MM.1S (cell line): Measurements from ENCODE around the gene FARS2.

Source experiments
- DNase-seq: peaks from one replicate; pipeline ENCODE4 v3.0.0-alpha.2; 2015
- H2AFZ ChIP-seq: fragments of 300-600 bp; sonication (generic); 2 replicates; pipeline ENCODE4 v1.6.0; 2016; ENCODE audit warnings: antibody characterized with exemption, low read length
- H3F3A ChIP-seq: fragments of 300-600 bp; sonication (generic); 2 replicates; pipeline ENCODE4 v1.6.1; 2016; ENCODE audit warnings: mild to moderate bottlenecking, antibody characterized with exemption, low read length, moderate library complexity, mixed read lengths; ENCODE audit not compliant: insufficient read depth
- H3K27ac ChIP-seq: fragments of 300-600 bp; sonication (generic); 2 replicates; pipeline ENCODE4 v1.5.1; 2016; ENCODE audit warnings: mild to moderate bottlenecking, low read length
- H3K27me3 ChIP-seq: fragments of 300-600 bp; sonication (generic); replicated peaks from 2 replicates; pipeline ENCODE4 v1.6.0; 2016; ENCODE audit warnings: low read length; ENCODE audit not compliant: insufficient read depth
- H3K36me3 ChIP-seq: fragments of 300-600 bp; sonication (generic); replicated peaks from 2 replicates; pipeline ENCODE4 v1.6.1; 2016; ENCODE audit warnings: mild to moderate bottlenecking, low read length, mixed read lengths; ENCODE audit not compliant: insufficient read depth
- H3K4me1 ChIP-seq: fragments of 300-600 bp; sonication (generic); 2 replicates; pipeline ENCODE4 v1.6.1; 2016; ENCODE audit warnings: low read length, mixed read lengths
- H3K4me2 ChIP-seq: fragments of 300-600 bp; sonication (generic); 2 replicates; pipeline ENCODE4 v1.6.0; 2016; ENCODE audit warnings: low read depth, low read length
- H3K4me3 ChIP-seq: fragments of 300-600 bp; sonication (generic); 2 replicates; pipeline ENCODE4 v1.5.1; 2016; ENCODE audit warnings: low read length, mixed read lengths
- H3K79me2 ChIP-seq: fragments of 300-600 bp; sonication (generic); 2 replicates; pipeline ENCODE4 v1.6.1; 2016; ENCODE audit warnings: mixed run types, low read length, mixed read lengths
- H3K9ac ChIP-seq: fragments of 300-600 bp; sonication (generic); 2 replicates; pipeline ENCODE4 v1.6.1; 2016; ENCODE audit warnings: low read length, mixed read lengths
- H3K9me2 ChIP-seq: fragments of 300-600 bp; sonication (generic); replicated peaks from 2 replicates; pipeline ENCODE4 v1.6.1; 2016; ENCODE audit warnings: mild to moderate bottlenecking, low read length, mixed read lengths; ENCODE audit not compliant: insufficient read depth
- H3K9me3 ChIP-seq: fragments of 300-600 bp; sonication (generic); replicated peaks from 2 replicates; pipeline ENCODE4 v1.6.1; 2016; ENCODE audit warnings: mild to moderate bottlenecking, low read length, mixed read lengths; ENCODE audit not compliant: insufficient read depth
- H4K20me1 ChIP-seq: fragments of 300-600 bp; sonication (generic); 2 replicates; pipeline ENCODE4 v1.6.1; 2016; ENCODE audit warnings: mild to moderate bottlenecking, low read length, moderate library complexity, mixed read lengths; ENCODE audit not compliant: insufficient read depth
- EZH2 ChIP-seq: fragments of 300-600 bp; sonication (generic); optimal IDR thresholded peaks from 2 replicates; pipeline ENCODE3; 2017; ENCODE audit warnings: low read depth, mild to moderate bottlenecking, antibody characterized with exemption, low read length, mixed read lengths
- EZH2phosphoT487 ChIP-seq: fragments of 300-600 bp; sonication (generic); IDR thresholded peaks from 2 replicates; pipeline ENCODE4 v1.6.1; 2018; ENCODE audit warnings: antibody characterized with exemption, low read length
- TF ChIP-seq, protein P1 (sequence below): fragments of 300-600 bp; sonication (generic); IDR thresholded peaks from 2 replicates; pipeline ENCODE4 v1.5.1; 2016; ENCODE audit warnings: antibody characterized with exemption, low read length, mixed read lengths

Gene FARS2

DNA sequence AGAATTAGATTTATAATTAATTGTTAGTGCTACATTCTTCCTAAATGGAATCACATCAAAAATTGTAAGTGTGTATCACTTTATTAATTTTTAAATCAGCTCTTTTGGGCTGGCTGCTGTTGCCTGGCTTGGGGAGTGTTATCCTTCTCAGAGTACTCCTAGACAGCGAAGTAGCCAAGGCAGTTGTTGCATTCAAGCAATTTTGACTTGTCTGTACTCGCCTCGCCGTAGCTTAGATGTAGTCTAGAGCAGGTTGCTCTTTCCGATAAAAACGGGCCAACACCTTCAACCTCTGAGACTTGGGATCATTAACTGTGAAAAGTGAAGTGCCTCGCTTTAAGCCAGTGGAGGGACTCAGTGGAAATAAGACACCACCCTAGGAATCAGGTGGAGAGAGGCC is 151.3 kb downstream of the FARS2 start:
- no peaks in the 10 kb centered on the region for H3F3A ChIP-seq
- H3K4me1 ChIP-seq, result no peaks in the 10 kb centered on the region
- H2AFZ ChIP-seq, result no peak overlapping the region
- TF ChIP-seq, protein P1, sequence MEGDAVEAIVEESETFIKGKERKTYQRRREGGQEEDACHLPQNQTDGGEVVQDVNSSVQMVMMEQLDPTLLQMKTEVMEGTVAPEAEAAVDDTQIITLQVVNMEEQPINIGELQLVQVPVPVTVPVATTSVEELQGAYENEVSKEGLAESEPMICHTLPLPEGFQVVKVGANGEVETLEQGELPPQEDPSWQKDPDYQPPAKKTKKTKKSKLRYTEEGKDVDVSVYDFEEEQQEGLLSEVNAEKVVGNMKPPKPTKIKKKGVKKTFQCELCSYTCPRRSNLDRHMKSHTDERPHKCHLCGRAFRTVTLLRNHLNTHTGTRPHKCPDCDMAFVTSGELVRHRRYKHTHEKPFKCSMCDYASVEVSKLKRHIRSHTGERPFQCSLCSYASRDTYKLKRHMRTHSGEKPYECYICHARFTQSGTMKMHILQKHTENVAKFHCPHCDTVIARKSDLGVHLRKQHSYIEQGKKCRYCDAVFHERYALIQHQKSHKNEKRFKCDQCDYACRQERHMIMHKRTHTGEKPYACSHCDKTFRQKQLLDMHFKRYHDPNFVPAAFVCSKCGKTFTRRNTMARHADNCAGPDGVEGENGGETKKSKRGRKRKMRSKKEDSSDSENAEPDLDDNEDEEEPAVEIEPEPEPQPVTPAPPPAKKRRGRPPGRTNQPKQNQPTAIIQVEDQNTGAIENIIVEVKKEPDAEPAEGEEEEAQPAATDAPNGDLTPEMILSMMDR, result no peak
- no peak for TF ChIP-seq EZH2
- no peak for TF ChIP-seq EZH2phosphoT487
- H3K36me3 ChIP-seq, result no peaks in the 10 kb centered on the region
- no peaks in the 10 kb centered on the region for H3K9me2 ChIP-seq
- no peaks in the 10 kb centered on the region for H3K9me3 ChIP-seq
- H3K27ac ChIP-seq, result no peak overlapping the region
- no peaks in the 10 kb centered on the region for H3K79me2 ChIP-seq
- DNase-seq, result no peak
- H3K4me2 ChIP-seq, result no peak overlapping the region
- no peak overlapping the region for H3K4me3 ChIP-seq
- no peaks in the 10 kb centered on the region for H3K27me3 ChIP-seq
- no peaks in the 10 kb centered on the region for H4K20me1 ChIP-seq
- H3K9ac ChIP-seq, result no peak overlapping the region

GRCh38 chr6:5416250-5416649 is 154.9 kb downstream of the FARS2 start:
- Histone ChIP-seq H4K20me1 (no peaks in the 10 kb centered on the region), H3K4me1 (no peaks in the 10 kb centered on the region), H3K9me3 (no peaks in the 10 kb centered on the region), H3K9ac (no peak overlapping the region), H3K36me3 (no peaks in the 10 kb centered on the region), H3K27ac (no peak overlapping the region), H2AFZ (no peak overlapping the region), H3K4me3 (no peak overlapping the region), H3K79me2 (no peaks in the 10 kb centered on the region), H3F3A (no peaks in the 10 kb centered on the region), H3K27me3 (no peaks in the 10 kb centered on the region), H3K9me2 (no peaks in the 10 kb centered on the region), H3K4me2 (no peak overlapping the region)
- TF ChIP-seq EZH2phosphoT487 (no peak), EZH2 (no peak)
- TF ChIP-seq, protein P1, result no peak
- no peak for DNase-seq

DNA sequence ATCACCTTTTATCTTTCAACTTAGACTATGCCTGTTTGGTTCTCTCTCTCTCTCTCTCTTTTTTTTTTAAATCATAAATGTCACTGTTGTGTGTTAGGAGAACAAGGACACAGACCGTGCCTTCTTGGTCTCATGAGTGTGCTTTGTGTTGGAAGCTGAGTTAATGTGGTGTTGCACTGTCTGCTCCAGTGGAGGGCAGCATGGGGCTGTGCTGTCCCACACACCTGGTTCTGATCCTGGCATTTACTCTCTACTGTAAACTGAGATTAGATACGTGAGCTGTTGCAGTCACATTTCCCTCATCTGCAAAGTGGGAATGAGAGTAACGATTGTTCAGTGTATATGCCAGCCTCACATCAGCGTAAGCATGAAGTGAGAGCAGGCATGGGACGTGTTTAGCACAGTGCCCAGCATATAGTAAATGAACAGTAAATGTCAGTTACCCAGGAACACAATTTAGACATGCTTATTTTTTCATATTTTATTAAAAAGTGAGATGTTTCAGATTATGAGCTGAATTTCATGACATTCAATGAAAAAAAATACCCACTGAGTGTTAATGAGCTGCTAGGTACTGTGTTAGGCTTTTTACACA is 161.1 kb downstream of the FARS2 start:
- H3K36me3 ChIP-seq, result no peaks in the 10 kb centered on the region
- H2AFZ ChIP-seq, result no peak overlapping the region

More for the DNA sequence above, 161.1 kb downstream of the FARS2 start:
- Histone ChIP-seq H3K9me2 (no peaks in the 10 kb centered on the region), H3K4me3 (no peak overlapping the region), H3K27me3 (no peaks in the 10 kb centered on the region), H3K9ac (no peak overlapping the region), H4K20me1 (no peaks in the 10 kb centered on the region), H3F3A (no peaks in the 10 kb centered on the region), H3K79me2 (no peaks in the 10 kb centered on the region), H3K4me2 (no peak overlapping the region), H3K27ac (no peak overlapping the region), H3K9me3 (no peaks in the 10 kb centered on the region), H3K4me1 (no peaks in the 10 kb centered on the region)
- TF ChIP-seq EZH2phosphoT487, result no peak
- no peak for TF ChIP-seq EZH2
- TF ChIP-seq, protein P1, result peak; percentile 37
- DNase-seq, result no peak
